HepG2 (cell line): ENCODE measurements around the gene TSN. TPM values are rescaled to one million over a fixed set of nuclear protein-coding genes. Genes with fewer than 3 reads are reported as not detected.

ENCODE experiments used
- HDAC1 ChIP-seq: sonication (generic); formaldehyde crosslinking; IDR thresholded peaks from 2 replicates; pipeline ENCODE4 v1.5.1; 2020; ENCODE audit warnings: mild to moderate bottlenecking, missing genetic modification reagents
- MIXL1 ChIP-seq: IDR thresholded peaks from 2 replicates; pipeline ENCODE4 v1.6.1; 2016
- MYPOP ChIP-seq: sonication (generic); formaldehyde crosslinking; IDR thresholded peaks from 2 replicates; pipeline ENCODE4 v1.8.1; 2023; ENCODE audit warnings: mild to moderate bottlenecking, moderate library complexity, missing genetic modification reagents
- NRL ChIP-seq: sonication (generic); formaldehyde crosslinking; IDR thresholded peaks from 2 replicates; pipeline ENCODE4 v1.5.0; 2020; ENCODE audit warnings: missing genetic modification reagents, mild to moderate bottlenecking, moderate library complexity, borderline replicate concordance
- POGZ ChIP-seq: sonication (generic); formaldehyde crosslinking; IDR thresholded peaks from 2 replicates; pipeline ENCODE4 v1.4.0; 2020; ENCODE audit warnings: mild to moderate bottlenecking, missing genetic modification reagents
- REPIN1 ChIP-seq: sonication (generic); formaldehyde crosslinking; IDR thresholded peaks from 2 replicates; pipeline ENCODE4 v1.8.0; 2022; ENCODE audit warnings: missing genetic modification reagents, low read depth, mild to moderate bottlenecking, borderline replicate concordance
- RFXAP ChIP-seq: sonication (generic); formaldehyde crosslinking; IDR thresholded peaks from 2 replicates; pipeline ENCODE4 v1.4.0; 2020; ENCODE audit warnings: missing genetic modification reagents, borderline replicate concordance
- SALL2 ChIP-seq: sonication (generic); formaldehyde crosslinking; IDR thresholded peaks from 2 replicates; pipeline ENCODE4 v1.8.1; 2023; ENCODE audit warnings: mild to moderate bottlenecking, missing genetic modification reagents, inconsistent platforms
- THAP11 ChIP-seq: IDR thresholded peaks from 2 replicates; pipeline ENCODE4 v1.6.1; 2016; ENCODE audit warnings: missing biosample characterization, missing genetic modification reagents
- ZNF143 ChIP-seq: sonication (generic); formaldehyde crosslinking; IDR thresholded peaks from 2 replicates; pipeline ENCODE4 v1.4.0; 2020; ENCODE audit warnings: missing genetic modification reagents
- ZNF383 ChIP-seq: sonication (generic); formaldehyde crosslinking; IDR thresholded peaks from 2 replicates; pipeline ENCODE4 v1.4.0; 2020; ENCODE audit warnings: missing genetic modification reagents, mild to moderate bottlenecking, borderline replicate concordance
- ZNF431 ChIP-seq: sonication (generic); formaldehyde crosslinking; IDR thresholded peaks from 2 replicates; pipeline ENCODE4 v1.9.0; 2022; ENCODE audit warnings: missing genetic modification reagents, low read depth, mild to moderate bottlenecking, borderline replicate concordance
- ZNF451 ChIP-seq: sonication (generic); formaldehyde crosslinking; IDR thresholded peaks from 2 replicates; pipeline ENCODE4 v1.5.0; 2020; ENCODE audit warnings: mild to moderate bottlenecking, missing genetic modification reagents
- polyA plus RNA-seq, 8 experiments: library from polyadenylated mRNA; depleted of rRNA in 3 of 8; stranded (reverse) in 7 of 8; unstranded in 1 of 8; fragments of >200 nt; fragmentation: Illumina TruSeq in 4 of 8; extraction: Trizol in 4 of 8; gene quantifications; 2 replicates each; pipeline versions ENCODE4 v1.2.1 to v1.2.3, GENCODE V29; 2011 to 2016; ENCODE audit warnings: low read depth in 4 of 8, missing spikeins in 1 of 8, mixed read lengths in 1 of 8; ENCODE audit not compliant: insufficient read depth in 1 of 8
- total RNA-seq, 5 experiments: library from RNA; depleted of rRNA; stranded (reverse); fragments of >200 nt; fragmentation: Illumina TruSeq; extraction: Trizol; gene quantifications; 2 replicates each; pipeline ENCODE4 v1.2.3, GENCODE V29; 2016; ENCODE audit warnings: low read depth in 1 of 5
- TF ChIP-seq, protein P1 (sequence below): sonication (generic); formaldehyde crosslinking; IDR thresholded peaks from 2 replicates; pipeline ENCODE4 v1.4.0; 2020; ENCODE audit warnings: mild to moderate bottlenecking, missing genetic modification reagents
- TF ChIP-seq, protein P2 (sequence below): sonication (generic); formaldehyde crosslinking; IDR thresholded peaks from 2 replicates; pipeline ENCODE4 v1.4.0; 2020; ENCODE audit warnings: missing genetic modification reagents, borderline replicate concordance
- TF ChIP-seq, protein P3 (sequence below): sonication (generic); formaldehyde crosslinking; IDR thresholded peaks from 2 replicates; pipeline ENCODE4 v1.5.1; 2020; ENCODE audit warnings: mild to moderate bottlenecking, missing genetic modification reagents, moderate library complexity
- TF ChIP-seq, protein P4 (sequence below): sonication (generic); formaldehyde crosslinking; IDR thresholded peaks from 2 replicates; pipeline ENCODE4 v1.4.0; 2020; ENCODE audit warnings: mild to moderate bottlenecking, missing genetic modification reagents

Gene TSN
- total and polyA plus RNA-seq, 2 of the 13 experiments (the other 11 are each of a cell fraction or from before 2014, with no cell fraction given), result 56.4 to 115 TPM

- peak; percentile 77; the same call in 1 of the 2 replicates for TF ChIP-seq RFXAP (CRISPR knock-in tag)
- peak; percentile 94 for TF ChIP-seq POGZ
- peak; percentile 29; the same call in 1 of the 2 replicates for TF ChIP-seq REPIN1 (CRISPR knock-in tag)
- no peak; the same call in 1 of the 2 replicates for TF ChIP-seq MIXL1 (CRISPR knock-in tag)
- TF ChIP-seq ZNF383, result 0 out of 2 replicates have a peak, but pooled peaks have one; percentile 77
- peak; percentile 88; the same call in 1 of the 2 replicates for TF ChIP-seq NRL (CRISPR knock-in tag)
- peak; percentile 99 for TF ChIP-seq HDAC1 (CRISPR knock-in tag)
- TF ChIP-seq ZNF431 (CRISPR knock-in tag), result no peak
- TF ChIP-seq, protein P1, sequence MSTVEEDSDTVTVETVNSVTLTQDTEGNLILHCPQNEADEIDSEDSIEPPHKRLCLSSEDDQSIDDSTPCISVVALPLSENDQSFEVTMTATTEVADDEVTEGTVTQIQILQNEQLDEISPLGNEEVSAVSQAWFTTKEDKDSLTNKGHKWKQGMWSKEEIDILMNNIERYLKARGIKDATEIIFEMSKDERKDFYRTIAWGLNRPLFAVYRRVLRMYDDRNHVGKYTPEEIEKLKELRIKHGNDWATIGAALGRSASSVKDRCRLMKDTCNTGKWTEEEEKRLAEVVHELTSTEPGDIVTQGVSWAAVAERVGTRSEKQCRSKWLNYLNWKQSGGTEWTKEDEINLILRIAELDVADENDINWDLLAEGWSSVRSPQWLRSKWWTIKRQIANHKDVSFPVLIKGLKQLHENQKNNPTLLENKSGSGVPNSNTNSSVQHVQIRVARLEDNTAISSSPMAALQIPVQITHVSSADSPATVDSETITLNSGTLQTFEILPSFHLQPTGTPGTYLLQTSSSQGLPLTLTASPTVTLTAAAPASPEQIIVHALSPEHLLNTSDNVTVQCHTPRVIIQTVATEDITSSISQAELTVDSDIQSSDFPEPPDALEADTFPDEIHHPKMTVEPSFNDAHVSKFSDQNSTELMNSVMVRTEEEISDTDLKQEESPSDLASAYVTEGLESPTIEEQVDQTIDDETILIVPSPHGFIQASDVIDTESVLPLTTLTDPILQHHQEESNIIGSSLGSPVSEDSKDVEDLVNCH (CRISPR knock-in tag), result peak; percentile 36; the same call in 1 of the 2 replicates
- TF ChIP-seq ZNF451 (CRISPR knock-in tag), result no peak
- TF ChIP-seq SALL2, result peak; percentile 80; the same call in 1 of the 2 replicates
- TF ChIP-seq, protein P2, sequence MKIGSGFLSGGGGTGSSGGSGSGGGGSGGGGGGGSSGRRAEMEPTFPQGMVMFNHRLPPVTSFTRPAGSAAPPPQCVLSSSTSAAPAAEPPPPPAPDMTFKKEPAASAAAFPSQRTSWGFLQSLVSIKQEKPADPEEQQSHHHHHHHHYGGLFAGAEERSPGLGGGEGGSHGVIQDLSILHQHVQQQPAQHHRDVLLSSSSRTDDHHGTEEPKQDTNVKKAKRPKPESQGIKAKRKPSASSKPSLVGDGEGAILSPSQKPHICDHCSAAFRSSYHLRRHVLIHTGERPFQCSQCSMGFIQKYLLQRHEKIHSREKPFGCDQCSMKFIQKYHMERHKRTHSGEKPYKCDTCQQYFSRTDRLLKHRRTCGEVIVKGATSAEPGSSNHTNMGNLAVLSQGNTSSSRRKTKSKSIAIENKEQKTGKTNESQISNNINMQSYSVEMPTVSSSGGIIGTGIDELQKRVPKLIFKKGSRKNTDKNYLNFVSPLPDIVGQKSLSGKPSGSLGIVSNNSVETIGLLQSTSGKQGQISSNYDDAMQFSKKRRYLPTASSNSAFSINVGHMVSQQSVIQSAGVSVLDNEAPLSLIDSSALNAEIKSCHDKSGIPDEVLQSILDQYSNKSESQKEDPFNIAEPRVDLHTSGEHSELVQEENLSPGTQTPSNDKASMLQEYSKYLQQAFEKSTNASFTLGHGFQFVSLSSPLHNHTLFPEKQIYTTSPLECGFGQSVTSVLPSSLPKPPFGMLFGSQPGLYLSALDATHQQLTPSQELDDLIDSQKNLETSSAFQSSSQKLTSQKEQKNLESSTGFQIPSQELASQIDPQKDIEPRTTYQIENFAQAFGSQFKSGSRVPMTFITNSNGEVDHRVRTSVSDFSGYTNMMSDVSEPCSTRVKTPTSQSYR, result 0 out of 2 replicates have a peak, but pooled peaks have one; percentile 28
- TF ChIP-seq, protein P3, sequence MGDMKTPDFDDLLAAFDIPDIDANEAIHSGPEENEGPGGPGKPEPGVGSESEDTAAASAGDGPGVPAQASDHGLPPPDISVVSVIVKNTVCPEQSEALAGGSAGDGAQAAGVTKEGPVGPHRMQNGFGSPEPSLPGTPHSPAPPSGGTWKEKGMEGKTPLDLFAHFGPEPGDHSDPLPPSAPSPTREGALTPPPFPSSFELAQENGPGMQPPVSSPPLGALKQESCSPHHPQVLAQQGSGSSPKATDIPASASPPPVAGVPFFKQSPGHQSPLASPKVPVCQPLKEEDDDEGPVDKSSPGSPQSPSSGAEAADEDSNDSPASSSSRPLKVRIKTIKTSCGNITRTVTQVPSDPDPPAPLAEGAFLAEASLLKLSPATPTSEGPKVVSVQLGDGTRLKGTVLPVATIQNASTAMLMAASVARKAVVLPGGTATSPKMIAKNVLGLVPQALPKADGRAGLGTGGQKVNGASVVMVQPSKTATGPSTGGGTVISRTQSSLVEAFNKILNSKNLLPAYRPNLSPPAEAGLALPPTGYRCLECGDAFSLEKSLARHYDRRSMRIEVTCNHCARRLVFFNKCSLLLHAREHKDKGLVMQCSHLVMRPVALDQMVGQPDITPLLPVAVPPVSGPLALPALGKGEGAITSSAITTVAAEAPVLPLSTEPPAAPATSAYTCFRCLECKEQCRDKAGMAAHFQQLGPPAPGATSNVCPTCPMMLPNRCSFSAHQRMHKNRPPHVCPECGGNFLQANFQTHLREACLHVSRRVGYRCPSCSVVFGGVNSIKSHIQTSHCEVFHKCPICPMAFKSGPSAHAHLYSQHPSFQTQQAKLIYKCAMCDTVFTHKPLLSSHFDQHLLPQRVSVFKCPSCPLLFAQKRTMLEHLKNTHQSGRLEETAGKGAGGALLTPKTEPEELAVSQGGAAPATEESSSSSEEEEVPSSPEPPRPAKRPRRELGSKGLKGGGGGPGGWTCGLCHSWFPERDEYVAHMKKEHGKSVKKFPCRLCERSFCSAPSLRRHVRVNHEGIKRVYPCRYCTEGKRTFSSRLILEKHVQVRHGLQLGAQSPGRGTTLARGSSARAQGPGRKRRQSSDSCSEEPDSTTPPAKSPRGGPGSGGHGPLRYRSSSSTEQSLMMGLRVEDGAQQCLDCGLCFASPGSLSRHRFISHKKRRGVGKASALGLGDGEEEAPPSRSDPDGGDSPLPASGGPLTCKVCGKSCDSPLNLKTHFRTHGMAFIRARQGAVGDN, result peak; percentile 98
- peak; percentile 80 for TF ChIP-seq ZNF143 (CRISPR knock-in tag)
- TF ChIP-seq MYPOP (CRISPR knock-in tag), result peak; percentile 95
- TF ChIP-seq, protein P4, sequence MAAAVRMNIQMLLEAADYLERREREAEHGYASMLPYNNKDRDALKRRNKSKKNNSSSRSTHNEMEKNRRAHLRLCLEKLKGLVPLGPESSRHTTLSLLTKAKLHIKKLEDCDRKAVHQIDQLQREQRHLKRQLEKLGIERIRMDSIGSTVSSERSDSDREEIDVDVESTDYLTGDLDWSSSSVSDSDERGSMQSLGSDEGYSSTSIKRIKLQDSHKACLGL (CRISPR knock-in tag), result peak; percentile 99
- peak; percentile 87 for TF ChIP-seq THAP11 (CRISPR knock-in tag)
Measured at GRCh38 chr2:121736462-121737336, 18.8 kb upstream of the TSN start, which contains the start of gene NIFK (continued).
